Umbilical cord (tissue), 2 donors: ENCODE measurements around the gene PODXL2. TPM values are rescaled to one million over a fixed set of nuclear protein-coding genes. Genes with fewer than 3 reads are reported as not detected.
"Not testable (repeated sequence)": the region's sequence is repeated elsewhere in the genome, so short reads cannot be mapped to it uniquely, and the experiment has no call there.

Source experiments
- DNase-seq: peaks from one replicate; pipeline ENCODE4 v3.0.0-alpha.2; 2015; ENCODE audit warnings: low spot score
- total RNA-seq: library from RNA; depleted of rRNA; stranded (reverse); fragments of >200 nt; gene quantifications from one replicate; pipeline ENCODE4 v1.2.3, GENCODE V29; 2014; ENCODE audit warnings: low replicate concordance; ENCODE audit not compliant: insufficient read depth

PODXL2 gene
- total RNA-seq, 1 donor from 2014 or later, result 0.72 TPM

DNA sequence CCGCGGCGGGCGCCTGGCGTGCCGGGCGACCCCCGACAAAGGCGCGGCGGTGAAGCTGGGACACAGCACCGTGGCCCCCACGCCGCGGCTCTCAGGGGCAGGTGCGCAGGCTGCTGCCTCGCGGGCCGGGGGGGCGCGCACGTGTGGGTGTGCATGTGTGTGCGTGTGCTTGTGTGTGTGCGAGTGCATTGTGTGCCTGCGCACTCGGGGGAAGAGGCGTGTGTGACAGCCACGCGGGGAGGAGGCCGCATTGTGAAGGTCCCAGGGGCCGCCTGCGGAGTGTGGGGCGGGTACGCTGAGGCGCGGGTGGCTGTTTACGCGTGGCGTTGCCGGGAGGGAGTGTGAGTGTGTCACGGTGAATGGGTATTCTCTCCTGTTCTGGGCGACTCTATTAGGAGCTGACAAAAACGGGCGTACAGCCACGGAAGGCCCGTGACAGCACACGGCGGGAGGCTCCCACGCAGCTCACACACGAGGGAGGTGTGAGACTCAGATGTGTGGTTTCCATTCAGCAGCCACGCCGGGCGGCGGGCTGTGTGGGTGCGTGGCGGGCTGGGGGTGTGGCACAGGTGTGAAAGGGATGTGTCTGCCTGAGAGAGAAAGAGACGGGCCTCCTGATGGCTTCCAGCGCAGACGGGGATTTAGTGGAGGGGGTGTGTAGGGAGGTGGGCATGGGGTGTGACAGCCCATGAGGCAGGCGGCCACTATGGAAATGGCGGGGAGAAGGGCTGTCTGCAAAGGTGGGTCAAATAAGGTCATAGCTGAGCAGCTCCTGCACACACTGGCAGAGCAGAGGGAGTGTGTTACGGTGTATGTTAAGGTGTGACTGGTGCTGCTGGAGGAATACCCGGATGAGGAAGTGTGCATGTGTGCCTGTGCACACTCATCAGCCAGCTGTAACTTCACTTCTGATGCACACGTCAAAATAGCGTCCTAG lies 750 bp downstream of the PODXL2 start:
- no peak for DNase-seq

DNA sequence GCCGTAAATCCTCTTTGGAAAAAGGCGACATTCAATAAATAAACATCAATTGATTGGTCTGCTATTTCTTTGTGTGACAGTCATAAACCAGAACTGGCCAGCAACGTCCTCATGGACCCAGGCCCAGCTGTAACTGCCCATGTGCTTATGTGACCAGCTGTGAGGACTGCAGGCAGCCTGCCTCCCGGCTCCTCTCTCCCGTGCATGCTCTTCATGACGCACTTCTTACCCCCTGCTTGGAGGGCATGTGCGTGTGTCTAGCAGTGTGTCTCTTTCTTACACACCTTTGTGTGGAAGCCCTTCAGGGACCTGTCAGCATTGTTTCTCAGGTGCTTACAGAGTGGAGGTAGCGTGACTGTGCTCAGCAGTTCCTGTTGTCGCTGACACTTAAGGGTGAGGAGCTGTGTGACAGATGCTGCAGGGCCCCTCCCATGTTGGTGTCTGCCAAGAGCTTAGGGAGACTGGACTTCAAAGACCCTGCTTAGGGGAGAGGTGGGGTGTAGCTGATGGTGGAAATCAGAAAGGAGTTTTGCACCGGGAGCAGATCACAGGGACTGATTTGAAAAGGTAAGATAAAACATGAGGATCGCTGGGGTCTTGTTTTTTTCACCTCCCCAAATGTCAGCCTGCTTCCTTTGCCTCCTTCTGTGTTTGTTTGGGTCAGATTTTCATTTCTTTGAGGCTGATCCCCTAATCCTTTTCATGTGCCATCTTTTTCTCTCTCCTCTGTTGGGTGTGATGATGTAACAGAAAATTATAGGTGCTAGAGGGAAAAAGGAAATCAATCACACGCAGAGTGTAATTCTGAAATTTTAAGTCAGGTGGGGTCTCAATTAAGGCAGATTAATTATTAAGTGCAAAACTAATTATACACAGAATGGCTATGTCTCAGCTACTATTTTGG lies 2.1 kb downstream of the PODXL2 start:
- DNase-seq, result no peak

GRCh38 chr3:127632035-127632820 lies 3.2 kb downstream of the PODXL2 start:
- DNase-seq, result peak; percentile 39

- DNase-seq, result no peak
These were observed 5.7 kb downstream of the PODXL2 start for GRCh38 chr3:127634653-127635052.

GRCh38 chr3:127637546-127637945 lies 8.6 kb downstream of the PODXL2 start:
- DNase-seq, result no peak

DNA sequence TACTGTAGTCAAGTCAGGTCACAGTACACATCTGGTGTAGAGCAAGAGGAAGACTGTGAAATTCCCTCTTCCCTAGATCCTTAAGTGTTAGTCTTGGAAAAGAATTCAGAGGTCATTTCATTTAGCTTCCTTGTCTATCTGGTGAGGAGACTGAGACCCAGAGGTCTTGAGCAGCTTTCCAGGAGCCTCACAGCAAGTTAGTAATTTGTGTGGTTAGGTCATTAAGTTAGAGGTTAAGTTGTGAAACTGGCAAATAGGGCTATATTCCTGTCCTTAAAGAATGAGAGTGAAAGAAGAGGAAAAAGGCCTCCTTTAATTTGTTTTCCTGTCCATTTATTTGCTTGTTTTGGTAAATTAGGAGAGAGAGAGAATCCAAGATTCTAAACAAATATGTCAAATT lies 9.0 kb downstream of the PODXL2 start:
- no peak for DNase-seq

DNA sequence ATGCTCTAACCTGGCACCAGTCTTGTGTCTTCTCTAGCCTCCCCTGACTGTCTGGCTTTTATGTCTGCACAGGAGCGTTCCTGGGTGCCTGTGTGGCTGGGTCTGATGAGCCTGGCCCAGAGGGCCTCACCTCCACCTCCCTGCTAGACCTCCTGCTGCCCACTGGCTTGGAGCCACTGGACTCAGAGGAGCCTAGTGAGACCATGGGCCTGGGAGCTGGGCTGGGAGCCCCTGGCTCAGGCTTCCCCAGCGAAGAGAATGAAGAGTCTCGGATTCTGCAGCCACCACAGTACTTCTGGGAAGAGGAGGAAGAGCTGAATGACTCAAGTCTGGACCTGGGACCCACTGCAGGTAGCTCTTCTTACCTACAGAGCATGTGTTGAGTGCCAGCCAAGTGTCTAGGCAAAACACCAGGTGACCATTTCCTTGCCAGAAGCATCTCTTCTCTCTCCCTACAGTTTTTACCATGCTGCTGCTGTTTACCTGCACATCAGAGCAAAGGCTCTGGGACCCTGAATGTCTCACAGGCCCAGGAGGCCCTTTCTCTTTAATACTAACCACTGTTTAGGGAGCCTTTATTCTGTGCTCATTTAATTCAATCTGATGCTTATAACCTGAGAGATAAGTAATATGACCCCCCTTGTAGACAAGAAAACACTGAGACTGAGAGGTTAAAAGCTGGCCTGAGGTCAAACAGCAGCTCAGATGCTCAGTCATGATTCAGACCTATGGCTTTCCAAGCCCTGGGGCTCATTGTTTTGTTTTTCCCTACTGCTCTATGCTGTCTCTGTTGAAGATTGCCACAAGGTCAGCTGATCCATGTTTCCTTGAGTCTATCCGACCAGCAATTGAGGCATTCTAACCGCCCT lies 10.4 kb downstream of the PODXL2 start:
- no peak for DNase-seq

DNA sequence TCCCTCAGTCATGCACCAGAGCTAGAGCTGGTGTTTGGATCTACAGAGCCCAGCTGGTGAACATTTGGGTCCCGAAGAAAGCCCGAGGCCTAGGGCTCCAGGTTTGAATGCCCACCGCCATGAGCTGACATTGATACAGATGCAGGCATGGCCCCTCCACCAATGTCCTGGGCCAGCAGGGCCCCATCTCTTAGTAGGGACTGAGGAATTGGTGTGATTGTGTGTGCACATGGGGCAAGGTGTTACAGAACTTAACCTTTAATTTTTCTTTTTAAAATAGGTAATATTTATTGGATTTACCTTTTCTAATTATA lies 11.0 kb downstream of the PODXL2 start:
- DNase-seq, result no peak

DNA sequence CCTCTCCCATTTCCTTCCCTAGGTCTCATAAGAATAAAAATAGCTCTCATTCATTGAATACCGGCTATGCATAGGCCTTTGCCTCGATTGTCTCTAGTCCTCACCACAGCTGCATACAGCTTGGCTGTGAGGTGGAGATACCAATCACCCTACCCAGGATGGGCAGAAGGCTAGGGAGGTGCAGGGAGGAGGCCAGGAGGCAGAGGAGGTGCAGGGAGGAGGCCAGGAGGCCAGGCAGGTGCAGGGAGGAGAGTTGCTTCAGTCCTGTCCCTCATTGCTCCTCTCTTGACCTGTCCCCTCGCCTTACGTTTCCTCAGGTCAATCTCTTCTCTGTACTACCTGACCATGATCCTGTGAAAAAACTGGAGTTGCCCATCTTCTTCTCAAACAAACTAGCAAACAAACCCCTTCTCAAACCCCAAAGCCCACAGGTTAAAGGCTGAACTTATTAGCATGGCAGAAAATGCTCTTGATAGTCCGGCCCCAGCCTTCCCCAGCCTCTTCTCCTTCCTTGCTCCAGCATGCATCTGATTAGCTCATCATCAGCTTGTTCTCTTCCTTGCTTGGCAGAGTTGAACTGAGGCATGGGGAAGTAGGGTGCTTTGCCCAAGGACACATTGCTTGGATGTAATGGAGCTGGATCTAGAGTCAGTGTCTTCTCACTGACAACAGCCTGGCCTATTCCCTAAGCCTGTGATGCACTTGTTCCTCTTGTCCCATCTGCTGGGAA lies 15.8 kb downstream of the PODXL2 start:
- DNase-seq, result no peak

GRCh38 chr3:127645371-127646015 lies 16.5 kb downstream of the PODXL2 start:
- DNase-seq, result no peak

GRCh38 chr3:127646501-127647046 lies 17.6 kb downstream of the PODXL2 start:
- DNase-seq, result no peak

DNA sequence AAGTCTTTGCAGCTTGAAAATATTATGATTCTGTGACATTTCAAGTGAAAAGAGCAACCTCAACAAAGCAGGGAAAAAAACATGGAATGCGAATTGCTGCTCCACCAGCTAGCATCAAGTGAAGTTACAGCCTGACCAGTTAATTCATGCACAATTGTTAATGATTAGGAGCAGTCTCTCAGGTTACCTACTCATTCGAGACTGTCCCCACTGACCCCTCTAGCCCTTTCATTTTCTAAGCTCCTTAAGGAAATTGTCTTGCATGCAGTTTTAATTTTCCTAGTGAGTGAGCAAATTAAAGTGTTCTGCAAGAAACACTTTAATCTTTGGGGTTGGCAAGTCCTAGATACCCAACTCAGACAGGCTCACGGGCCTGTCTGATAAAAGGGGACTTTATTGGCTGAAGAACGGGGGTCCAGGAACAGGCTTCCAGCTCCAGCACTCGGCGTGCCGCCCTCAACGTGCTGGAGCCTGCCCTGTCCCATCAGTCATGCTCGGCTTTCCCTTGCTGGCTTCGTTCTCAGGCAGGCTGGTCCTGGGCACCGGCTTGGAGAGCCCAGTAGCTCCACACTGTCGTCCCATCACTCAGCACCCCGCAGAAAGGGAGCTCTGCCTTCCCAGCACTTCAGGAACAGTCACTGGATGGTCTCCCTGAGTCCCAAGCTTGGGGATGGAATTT lies 18.3 kb downstream of the PODXL2 start:
- no peak for DNase-seq

DNA sequence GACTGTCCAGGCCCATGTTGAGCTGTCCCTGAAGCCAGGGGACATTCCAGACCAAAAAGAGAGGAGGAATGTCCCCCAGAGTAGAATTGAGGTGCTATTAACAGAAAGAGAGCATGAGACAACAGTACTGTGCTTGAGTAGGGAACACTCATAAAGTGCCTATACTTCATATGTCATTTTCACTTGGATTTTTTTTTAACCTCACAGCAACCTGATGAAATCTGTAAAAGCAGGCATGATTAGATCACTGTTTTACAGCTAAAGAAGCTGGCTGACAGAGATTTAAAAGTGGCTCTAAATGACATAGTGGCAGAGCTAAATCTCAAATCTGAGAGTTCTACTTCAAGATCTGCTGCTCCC lies 18.8 kb downstream of the PODXL2 start:
- DNase-seq, result no peak

- DNase-seq, result no peak
These were observed 21.3 kb downstream of the PODXL2 start for GRCh38 chr3:127650236-127650635.

GRCh38 chr3:127651516-127652172 lies 22.7 kb downstream of the PODXL2 start:
- DNase-seq, result no peak

DNA sequence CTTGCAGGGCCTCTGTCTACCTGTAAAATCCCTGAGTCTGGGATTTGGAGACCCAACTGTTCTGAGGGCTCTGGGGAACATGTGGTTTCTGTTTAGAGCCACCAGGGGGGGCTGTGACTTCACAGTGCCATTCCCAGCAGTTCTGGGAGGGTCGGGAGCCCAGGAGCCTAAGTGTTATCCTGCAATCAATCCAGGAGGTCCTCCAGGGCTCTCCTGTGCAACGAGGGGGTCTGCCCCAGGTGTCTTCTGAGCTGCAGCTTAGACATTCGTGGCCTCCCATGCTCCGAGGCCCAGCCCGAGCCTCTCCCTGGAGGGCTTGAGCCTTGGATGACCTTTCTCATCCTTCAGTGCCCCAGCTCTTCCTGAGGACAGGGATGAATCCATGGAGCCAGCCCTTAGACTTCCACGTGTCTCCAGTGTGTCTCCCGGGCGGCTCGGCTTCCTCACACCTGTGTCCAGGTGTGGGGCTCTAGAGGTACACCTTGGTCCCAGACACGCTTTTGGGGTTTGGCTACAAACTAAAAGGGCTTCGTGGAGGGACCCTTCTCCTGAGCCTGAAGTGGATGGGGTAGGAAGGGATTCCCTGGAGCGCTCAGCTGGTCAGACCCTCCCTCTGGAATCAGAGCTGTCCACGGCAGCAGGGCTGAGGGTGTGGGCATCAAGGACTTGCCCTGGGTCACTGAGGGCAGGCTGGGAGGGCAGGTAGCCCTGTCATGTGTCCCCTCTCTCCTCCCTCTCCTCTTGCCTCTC lies 23.4 kb downstream of the PODXL2 start:
- peak; percentile 62 for DNase-seq

DNA sequence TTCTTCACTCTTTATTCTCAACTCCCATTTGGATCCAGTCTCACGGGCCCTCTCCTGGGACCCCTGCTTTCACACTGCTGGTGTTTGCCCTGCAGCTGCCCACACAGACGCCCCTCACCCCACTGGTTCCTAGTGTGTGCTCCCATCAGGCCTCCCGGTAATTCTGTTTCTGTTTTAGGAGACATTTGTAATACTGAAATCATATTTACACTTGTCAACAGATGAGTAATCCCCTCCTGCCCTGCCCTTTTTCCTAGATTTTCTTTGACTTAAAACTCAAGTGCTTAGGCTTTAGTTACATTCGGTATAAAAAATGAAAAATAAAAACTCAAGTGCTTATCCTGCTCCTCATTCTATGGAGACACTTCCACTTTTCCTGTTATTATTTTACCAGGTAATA lies 25.4 kb downstream of the PODXL2 start:
- no peak for DNase-seq

DNA sequence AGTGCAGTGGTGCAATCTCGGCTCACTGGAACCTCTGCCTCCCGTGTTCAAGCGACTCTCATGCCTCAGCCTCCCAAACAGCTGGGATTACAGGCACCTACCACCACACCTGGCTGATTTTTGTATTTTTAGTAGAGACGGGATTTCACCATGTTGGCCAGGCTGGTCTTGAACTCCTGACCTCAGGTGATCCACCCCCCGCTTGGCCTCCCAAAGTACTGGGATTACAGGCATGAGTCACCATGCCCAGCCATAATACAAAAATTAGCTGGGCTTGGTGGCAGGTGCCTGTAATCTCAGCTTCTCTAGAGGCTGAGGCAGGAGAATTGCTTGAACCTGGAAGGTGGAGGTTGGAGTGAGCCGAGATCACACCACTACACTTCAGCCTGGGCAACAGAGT lies 26.0 kb downstream of the PODXL2 start:
- DNase-seq, result not testable (repeated sequence)
